Epithelial cell of proximal tubule (primary cell): Measurements from ENCODE around the gene SLC7A4. TPM values are rescaled to one million over a fixed set of nuclear protein-coding genes. Genes with fewer than 3 reads are reported as not detected.

ENCODE experiments used
- DNase-seq: peaks from one replicate; pipeline ENCODE4 v3.0.0-alpha.2; 2011; ENCODE audit warnings: low read depth
- H3K4me3 ChIP-seq: 2 replicates; pipeline ENCODE4 v1.5.1; 2011; ENCODE audit warnings: low read depth, mild to moderate bottlenecking, low read length
- CTCF ChIP-seq: conservative IDR thresholded peaks from 2 replicates; pipeline ENCODE4 v1.5.1; 2012; ENCODE audit warnings: low read depth, mild to moderate bottlenecking, low read length
- total RNA-seq: library from RNA; depleted of rRNA; stranded (reverse); fragments of >200 nt; gene quantifications from 2 replicates; pipeline ENCODE4 v1.2.3, GENCODE V29; 2015

SLC7A4 gene
- total RNA-seq, 1 donor from 2014 or later, result 1.8 TPM

GRCh38 chr22:21026783-21027692, 5.3 kb downstream of the SLC7A4 start:
- DNase-seq, result no peak
- TF ChIP-seq CTCF, result no peak
- H3K4me3 ChIP-seq, result no peak overlapping the region

GRCh38 chr22:21025763-21026755, 6.3 kb downstream of the SLC7A4 start:
- no peak overlapping the region for H3K4me3 ChIP-seq
- no peak for DNase-seq
- no peak for TF ChIP-seq CTCF

GRCh38 chr22:21025266-21025665, 7.1 kb downstream of the SLC7A4 start:
- DNase-seq, result no peak
- no peak for TF ChIP-seq CTCF
- H3K4me3 ChIP-seq, result no peak overlapping the region

- no peak for DNase-seq
- no peak overlapping the region for H3K4me3 ChIP-seq
- no peak for TF ChIP-seq CTCF
Observed at GRCh38 chr22:21022955-21023614, 9.3 kb downstream of the SLC7A4 start.

GRCh38 chr22:21022507-21022906, 9.9 kb downstream of the SLC7A4 start:
- DNase-seq, result no peak
- H3K4me3 ChIP-seq, result no peak overlapping the region
- no peak for TF ChIP-seq CTCF

GRCh38 chr22:21020802-21021429, 11.4 kb downstream of the SLC7A4 start:
- no peak overlapping the region for H3K4me3 ChIP-seq
- peak; percentile 62 for TF ChIP-seq CTCF
- DNase-seq, result no peak
